DMS79 treated with DMSO at 0.1 percent for 48 hours (cell line): ENCODE measurements around the gene ZNF354B.
"Not testable (repeated sequence)": the region's sequence is repeated elsewhere in the genome, so short reads cannot be mapped to it uniquely, and the experiment has no call there.

Experiments used
- DNase-seq: peaks from one replicate; lab custom pipeline; 2025; lab: John Stamatoyannopoulos, UW

Gene ZNF354B

GRCh38 chr5:178859625-178860521 lies at the start of gene ZNF354B:
Gene ZNF354B (plus strand): TSS chr5:178859953. CDS start chr5:178861048, 1,095 bp downstream.
- DNase-seq, result peak; percentile 51

GRCh38 chr5:178817506-178817905 lies 42.2 kb upstream of the ZNF354B start:
- no peak for DNase-seq

- DNase-seq, result no peak
These were observed 41.7 kb upstream of the ZNF354B start for GRCh38 chr5:178818094-178818493.

GRCh38 chr5:178820001-178820400 lies 39.8 kb upstream of the ZNF354B start:
- no peak for DNase-seq

- DNase-seq, result no peak
These were observed 34.3 kb upstream of the ZNF354B start for GRCh38 chr5:178825444-178825843.

GRCh38 chr5:178826216-178826615 lies 33.5 kb upstream of the ZNF354B start:
- DNase-seq, result no peak

GRCh38 chr5:178827636-178828035 lies 32.1 kb upstream of the ZNF354B start:
- no peak for DNase-seq

GRCh38 chr5:178831049-178831448 lies 28.7 kb upstream of the ZNF354B start:
- no peak for DNase-seq

GRCh38 chr5:178832618-178833201 lies 27.0 kb upstream of the ZNF354B start:
- DNase-seq, result no peak

- DNase-seq, result no peak
These were observed 23.1 kb upstream of the ZNF354B start for GRCh38 chr5:178836628-178837027.

GRCh38 chr5:178838695-178839318 lies 20.9 kb upstream of the ZNF354B start:
- not testable (repeated sequence) for DNase-seq

GRCh38 chr5:178839319-178839704 lies 20.4 kb upstream of the ZNF354B start:
- no peak for DNase-seq

- DNase-seq, result not testable (repeated sequence)
These were observed 19.4 kb upstream of the ZNF354B start for GRCh38 chr5:178840399-178840798.

GRCh38 chr5:178849316-178849715 lies 10.4 kb upstream of the ZNF354B start:
- no peak for DNase-seq

GRCh38 chr5:178851951-178852350 lies 7.8 kb upstream of the ZNF354B start:
- no peak for DNase-seq

GRCh38 chr5:178854284-178854683 lies 5.5 kb upstream of the ZNF354B start:
- DNase-seq, result no peak

- DNase-seq, result not testable (repeated sequence)
These were observed 862 bp downstream of the ZNF354B start for GRCh38 chr5:178860615-178861014.

- no peak for DNase-seq
These were observed 1.9 kb downstream of the ZNF354B start for GRCh38 chr5:178861627-178862026.

GRCh38 chr5:178866946-178867345 lies 7.2 kb downstream of the ZNF354B start:
- DNase-seq, result no peak

GRCh38 chr5:178869577-178869976 lies 9.8 kb downstream of the ZNF354B start:
- no peak for DNase-seq

- DNase-seq, result no peak
These were observed 10.7 kb downstream of the ZNF354B start for GRCh38 chr5:178870411-178870810.

- no peak for DNase-seq
These were observed 12.5 kb downstream of the ZNF354B start for GRCh38 chr5:178872302-178872701.
